Mucosa of stomach (tissue), 1 donor: ENCODE data around the gene NEK11.

Experiments used
- H3K27me3 ChIP-seq: one replicate; pipeline ENCODE4 v1.7.0; 2013; ENCODE audit warnings: mild to moderate bottlenecking, low read length; ENCODE audit not compliant: control insufficient read depth, insufficient read depth
- H3K36me3 ChIP-seq: one replicate; pipeline ENCODE4 v1.7.0; 2013; ENCODE audit warnings: low read length; ENCODE audit not compliant: control insufficient read depth, insufficient read depth
- H3K4me1 ChIP-seq: one replicate; pipeline ENCODE4 v1.7.0; 2013; ENCODE audit warnings: mild to moderate bottlenecking, low read length; ENCODE audit not compliant: control insufficient read depth, insufficient read depth
- H3K4me3 ChIP-seq: one replicate; pipeline ENCODE4 v1.7.0; 2013; ENCODE audit warnings: low read length
- H3K9ac ChIP-seq: one replicate; pipeline ENCODE4 v1.7.0; 2013; ENCODE audit warnings: mild to moderate bottlenecking, low read length, moderate library complexity
- H3K9me3 ChIP-seq: one replicate; pipeline ENCODE4 v1.7.0; 2013; ENCODE audit warnings: mild to moderate bottlenecking, low read length, moderate library complexity; ENCODE audit not compliant: control insufficient read depth
- donor health status: Pancreatic carcinoma.

Gene NEK11

GRCh38 chr3:131158434-131158833, 131.8 kb downstream of the NEK11 start:
- Histone ChIP-seq H3K9me3 (no peaks in the 10 kb centered on the region), H3K36me3 (no peaks in the 10 kb centered on the region), H3K4me1 (no peaks in the 10 kb centered on the region), H3K27me3 (no peaks in the 10 kb centered on the region), H3K4me3 (no peak overlapping the region), H3K9ac (no peak overlapping the region)

GRCh38 chr3:131162516-131162915, 135.8 kb downstream of the NEK11 start:
- Histone ChIP-seq H3K36me3 (no peaks in the 10 kb centered on the region), H3K4me1 (no peaks in the 10 kb centered on the region), H3K9me3 (no peaks in the 10 kb centered on the region), H3K4me3 (no peak overlapping the region), H3K27me3 (no peaks in the 10 kb centered on the region), H3K9ac (no peak overlapping the region)

GRCh38 chr3:131167867-131168266, 141.2 kb downstream of the NEK11 start:
- no peaks in the 10 kb centered on the region for H3K4me1 ChIP-seq
- H3K9me3 ChIP-seq: no peaks in the 10 kb centered on the region
- no peaks in the 10 kb centered on the region for H3K27me3 ChIP-seq

GRCh38 chr3:131169331-131169730, 142.7 kb downstream of the NEK11 start:
- H3K9me3 ChIP-seq: no peaks in the 10 kb centered on the region
- no peak overlapping the region for H3K9ac ChIP-seq
- no peaks in the 10 kb centered on the region for H3K4me1 ChIP-seq

More at GRCh38 chr3:131167867-131168266, 141.2 kb downstream of the NEK11 start:
- H3K4me3 ChIP-seq: no peak overlapping the region
- no peak overlapping the region for H3K9ac ChIP-seq
- no peaks in the 10 kb centered on the region for H3K36me3 ChIP-seq

GRCh38 chr3:131172502-131173200, 146.0 kb downstream of the NEK11 start:
- no peak overlapping the region for H3K4me3 ChIP-seq
- no peaks in the 10 kb centered on the region for H3K27me3 ChIP-seq
- H3K9me3 ChIP-seq: no peaks in the 10 kb centered on the region
- H3K9ac ChIP-seq: no peak overlapping the region
- no peaks in the 10 kb centered on the region for H3K4me1 ChIP-seq
- no peaks in the 10 kb centered on the region for H3K36me3 ChIP-seq

More at GRCh38 chr3:131169331-131169730, 142.7 kb downstream of the NEK11 start:
- Histone ChIP-seq H3K27me3 (no peaks in the 10 kb centered on the region), H3K36me3 (no peaks in the 10 kb centered on the region), H3K4me3 (no peak overlapping the region)

- H3K9ac ChIP-seq: no peak overlapping the region
- no peaks in the 10 kb centered on the region for H3K4me1 ChIP-seq
- no peaks in the 10 kb centered on the region for H3K36me3 ChIP-seq
- no peak overlapping the region for H3K4me3 ChIP-seq
- H3K27me3 ChIP-seq: no peaks in the 10 kb centered on the region
- no peaks in the 10 kb centered on the region for H3K9me3 ChIP-seq
These were observed 148.1 kb downstream of the NEK11 start for GRCh38 chr3:131174752-131175151.

- no peak overlapping the region for H3K9ac ChIP-seq
- H3K4me1 ChIP-seq: no peaks in the 10 kb centered on the region
- H3K4me3 ChIP-seq: no peak overlapping the region
These were observed 152.2 kb downstream of the NEK11 start for GRCh38 chr3:131178710-131179375.

GRCh38 chr3:131192701-131193100, 166.0 kb downstream of the NEK11 start:
- H3K4me1 ChIP-seq: no peaks in the 10 kb centered on the region
- H3K4me3 ChIP-seq: no peak overlapping the region
- H3K9me3 ChIP-seq: no peaks in the 10 kb centered on the region
- no peaks in the 10 kb centered on the region for H3K27me3 ChIP-seq
- H3K9ac ChIP-seq: no peak overlapping the region
- H3K36me3 ChIP-seq: no peaks in the 10 kb centered on the region

More at GRCh38 chr3:131178710-131179375, 152.2 kb downstream of the NEK11 start:
- Histone ChIP-seq H3K9me3 (no peaks in the 10 kb centered on the region), H3K27me3 (no peaks in the 10 kb centered on the region), H3K36me3 (no peaks in the 10 kb centered on the region)

- H3K4me1 ChIP-seq: no peaks in the 10 kb centered on the region
- no peak overlapping the region for H3K9ac ChIP-seq
These were observed 167.1 kb downstream of the NEK11 start for GRCh38 chr3:131193641-131194238.

GRCh38 chr3:131194816-131195215, 168.1 kb downstream of the NEK11 start:
- Histone ChIP-seq H3K4me3 (no peak overlapping the region), H3K9me3 (no peaks in the 10 kb centered on the region), H3K36me3 (no peaks in the 10 kb centered on the region), H3K27me3 (no peaks in the 10 kb centered on the region), H3K4me1 (no peaks in the 10 kb centered on the region), H3K9ac (no peak overlapping the region)

More at GRCh38 chr3:131193641-131194238, 167.1 kb downstream of the NEK11 start:
- Histone ChIP-seq H3K9me3 (no peaks in the 10 kb centered on the region), H3K27me3 (no peaks in the 10 kb centered on the region), H3K36me3 (no peaks in the 10 kb centered on the region), H3K4me3 (no peak overlapping the region)

GRCh38 chr3:131200636-131201199, 174.0 kb downstream of the NEK11 start:
- Histone ChIP-seq H3K4me1 (no peaks in the 10 kb centered on the region), H3K27me3 (no peaks in the 10 kb centered on the region), H3K9ac (no peak overlapping the region), H3K9me3 (no peaks in the 10 kb centered on the region), H3K4me3 (no peak overlapping the region), H3K36me3 (no peaks in the 10 kb centered on the region)

GRCh38 chr3:131216330-131216729, 189.7 kb downstream of the NEK11 start:
- H3K9ac ChIP-seq: no peak overlapping the region
- H3K4me1 ChIP-seq: no peaks in the 10 kb centered on the region
- H3K36me3 ChIP-seq: no peaks in the 10 kb centered on the region
- H3K9me3 ChIP-seq: no peaks in the 10 kb centered on the region
- H3K4me3 ChIP-seq: no peak overlapping the region
- H3K27me3 ChIP-seq: no peaks in the 10 kb centered on the region
